Panc1 (cell line): ENCODE results near the gene RIPK1. TPM values are rescaled to one million over a fixed set of nuclear protein-coding genes. Genes with fewer than 3 reads are reported as not detected.

Experiments used
- ATAC-seq: fragments of 200-7000 bp; cut with Tn5 transposase; 2 replicates; pipeline ENCODE4 v1.9.1; 2020; ENCODE audit warnings: mild to moderate bottlenecking, moderate library complexity
- BruUV-seq: library from RNA; stranded (reverse); fragments of 400-500 nt; replicated peaks from 2 replicates; lab custom pipeline; 2021; lab: Mats Ljungman, UMichigan
- CTCF ChIA-PET: fragments of 300-600 bp; sonication (Branson Sonifier 250); formaldehyde crosslinking; loops from one replicate; lab custom pipeline; 2022; ENCODE audit warnings: antibody characterized with exemption; lab: Charles Lee
- POLR2A ChIA-PET: fragments of 300-600 bp; sonication (Branson Sonifier 250); formaldehyde crosslinking; loops from one replicate; lab custom pipeline; 2022; ENCODE audit warnings: antibody characterized with exemption; lab: Charles Lee
- DNase-seq: peaks from one replicate; pipeline ENCODE4 v3.0.0-alpha.2; 2010; ENCODE audit warnings: low read depth, low spot score
- H3K27ac ChIP-seq: 2 replicates; pipeline ENCODE4 v1.5.1; 2011; ENCODE audit warnings: mild to moderate bottlenecking, low read length, inconsistent platforms
- H3K27me3 ChIP-seq: fragments of 200-500 bp; sonication (Bioruptor generic); 2 replicates; pipeline ENCODE4 v1.6.0; 2014; ENCODE audit warnings: low read length, inconsistent platforms; ENCODE audit not compliant: control insufficient read depth, insufficient read depth
- H3K36me3 ChIP-seq: fragments of 200-500 bp; sonication (Bioruptor generic); 2 replicates; pipeline ENCODE4 v1.5.1; 2014; ENCODE audit warnings: inconsistent platforms, mild to moderate bottlenecking, low read length, moderate library complexity; ENCODE audit not compliant: control insufficient read depth, insufficient read depth
- H3K4me1 ChIP-seq: 2 replicates; pipeline ENCODE4 v1.5.1; 2011; ENCODE audit warnings: inconsistent platforms, mild to moderate bottlenecking, low read length, moderate library complexity; ENCODE audit not compliant: control insufficient read depth, insufficient read depth
- H3K4me3 ChIP-seq, 2 experiments: 2 replicates each; pipeline ENCODE4 v1.5.1; 2011 to 2012; ENCODE audit warnings: low read depth in 2 of 2, low read length in 2 of 2, mild to moderate bottlenecking in 2 of 2, inconsistent platforms in 1 of 2, moderate library complexity in 1 of 2
- H3K9me3 ChIP-seq: fragments of 200-500 bp; sonication (Bioruptor generic); 2 replicates; pipeline ENCODE4 v1.5.1; 2014; ENCODE audit warnings: low read depth, mild to moderate bottlenecking, inconsistent platforms, low read length, moderate library complexity; ENCODE audit not compliant: control insufficient read depth, insufficient read depth
- POLR2AphosphoS5 ChIP-seq: IDR thresholded peaks from 2 replicates; pipeline ENCODE4 v1.6.1; 2012; ENCODE audit warnings: mild to moderate bottlenecking, low read depth, low read length, moderate library complexity
- SIN3A ChIP-seq: IDR thresholded peaks from 2 replicates; pipeline ENCODE4 v1.6.1; 2012; ENCODE audit warnings: low read depth, mild to moderate bottlenecking, low read length, moderate library complexity, borderline replicate concordance; ENCODE audit not compliant: insufficient read depth
- TCF7L2 ChIP-seq: IDR thresholded peaks from 2 replicates; pipeline ENCODE4 v1.6.1; 2011; ENCODE audit warnings: mild to moderate bottlenecking, low read depth, low read length, inconsistent platforms
- in situ Hi-C: cut with HindIII; loops from 2 replicates; pipeline ENCODE4 v1.10.0; 2016; ENCODE audit warnings: low sequenced_read_pairs, low pct_unique_long_range_greater_than_20kb
- intact Hi-C: fragments of 100-400 bp; cut with micrococcal nuclease; formaldehyde crosslinking; loops from one replicate; pipeline ENCODE4 v1.10.0; 2022; ENCODE audit not compliant: unreplicated experiment
- total RNA-seq: library from RNA; stranded (reverse); gene quantifications from one replicate; pipeline ENCODE4 v1.2.1, GENCODE V29; 2021; ENCODE audit not compliant: unreplicated experiment
- TF ChIP-seq, protein P1 (sequence below), 2 experiments: IDR thresholded peaks; 2 replicates each; pipeline ENCODE4 v1.6.1; 2011 to 2012; ENCODE audit warnings: low read depth in 2 of 2, control low read depth in 1 of 2, low read length in 1 of 2, mild to moderate bottlenecking in 1 of 2, moderate library complexity in 1 of 2; ENCODE audit not compliant: insufficient read depth in 1 of 2
- TF ChIP-seq, protein P2 (sequence below): fragments of 450-650 bp; IDR thresholded peaks from 2 replicates; pipeline ENCODE4 v1.5.1; 2017; ENCODE audit warnings: mild to moderate bottlenecking

The RIPK1 gene
- total RNA-seq, 1 experiment from 2014 or later: 31.6 TPM

DNA sequence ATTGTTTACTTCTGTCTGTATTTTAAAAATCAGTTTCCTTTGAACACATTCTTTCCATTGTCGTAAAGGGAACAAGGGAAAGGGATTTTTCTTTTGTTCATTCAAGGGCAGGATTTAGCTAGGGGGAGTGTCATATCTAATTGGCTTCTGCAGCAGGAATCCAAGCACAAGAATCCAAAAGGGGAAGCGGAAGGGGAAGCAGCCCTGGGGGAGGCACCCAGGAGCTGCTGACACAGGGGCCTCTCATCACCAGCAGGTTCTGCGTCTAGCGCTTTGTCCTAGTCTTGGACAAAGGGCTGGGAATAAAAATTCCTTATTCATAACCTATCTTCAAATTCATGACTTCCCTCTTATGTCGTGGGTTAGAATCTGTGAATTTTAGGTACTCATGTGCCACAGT, 13.7 kb downstream of the RIPK1 start:
- Histone ChIP-seq H3K27me3 (no peaks in the 10 kb centered on the region), H3K4me1 (no peaks in the 10 kb centered on the region), H3K36me3 (peaks cover 25% of the 10 kb centered on the region), H3K27ac (no peak overlapping the region), H3K4me3 (no peak overlapping the region), H3K9me3 (peaks cover 8% of the 10 kb centered on the region; the same call in 1 of the 2 replicates)
- CTCF ChIA-PET: no interaction called here
- TF ChIP-seq, protein P1, sequence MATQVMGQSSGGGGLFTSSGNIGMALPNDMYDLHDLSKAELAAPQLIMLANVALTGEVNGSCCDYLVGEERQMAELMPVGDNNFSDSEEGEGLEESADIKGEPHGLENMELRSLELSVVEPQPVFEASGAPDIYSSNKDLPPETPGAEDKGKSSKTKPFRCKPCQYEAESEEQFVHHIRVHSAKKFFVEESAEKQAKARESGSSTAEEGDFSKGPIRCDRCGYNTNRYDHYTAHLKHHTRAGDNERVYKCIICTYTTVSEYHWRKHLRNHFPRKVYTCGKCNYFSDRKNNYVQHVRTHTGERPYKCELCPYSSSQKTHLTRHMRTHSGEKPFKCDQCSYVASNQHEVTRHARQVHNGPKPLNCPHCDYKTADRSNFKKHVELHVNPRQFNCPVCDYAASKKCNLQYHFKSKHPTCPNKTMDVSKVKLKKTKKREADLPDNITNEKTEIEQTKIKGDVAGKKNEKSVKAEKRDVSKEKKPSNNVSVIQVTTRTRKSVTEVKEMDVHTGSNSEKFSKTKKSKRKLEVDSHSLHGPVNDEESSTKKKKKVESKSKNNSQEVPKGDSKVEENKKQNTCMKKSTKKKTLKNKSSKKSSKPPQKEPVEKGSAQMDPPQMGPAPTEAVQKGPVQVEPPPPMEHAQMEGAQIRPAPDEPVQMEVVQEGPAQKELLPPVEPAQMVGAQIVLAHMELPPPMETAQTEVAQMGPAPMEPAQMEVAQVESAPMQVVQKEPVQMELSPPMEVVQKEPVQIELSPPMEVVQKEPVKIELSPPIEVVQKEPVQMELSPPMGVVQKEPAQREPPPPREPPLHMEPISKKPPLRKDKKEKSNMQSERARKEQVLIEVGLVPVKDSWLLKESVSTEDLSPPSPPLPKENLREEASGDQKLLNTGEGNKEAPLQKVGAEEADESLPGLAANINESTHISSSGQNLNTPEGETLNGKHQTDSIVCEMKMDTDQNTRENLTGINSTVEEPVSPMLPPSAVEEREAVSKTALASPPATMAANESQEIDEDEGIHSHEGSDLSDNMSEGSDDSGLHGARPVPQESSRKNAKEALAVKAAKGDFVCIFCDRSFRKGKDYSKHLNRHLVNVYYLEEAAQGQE (IDR thresholded peaks at IDR 0.05; ENCODE audit: insufficient read depth in 1 of 2, low read depth in 2 of 2, low read length in 1 of 2): no peak
- TF ChIP-seq TCF7L2 (no peak), POLR2AphosphoS5 (no peak), SIN3A (no peak)
- TF ChIP-seq, protein P2, sequence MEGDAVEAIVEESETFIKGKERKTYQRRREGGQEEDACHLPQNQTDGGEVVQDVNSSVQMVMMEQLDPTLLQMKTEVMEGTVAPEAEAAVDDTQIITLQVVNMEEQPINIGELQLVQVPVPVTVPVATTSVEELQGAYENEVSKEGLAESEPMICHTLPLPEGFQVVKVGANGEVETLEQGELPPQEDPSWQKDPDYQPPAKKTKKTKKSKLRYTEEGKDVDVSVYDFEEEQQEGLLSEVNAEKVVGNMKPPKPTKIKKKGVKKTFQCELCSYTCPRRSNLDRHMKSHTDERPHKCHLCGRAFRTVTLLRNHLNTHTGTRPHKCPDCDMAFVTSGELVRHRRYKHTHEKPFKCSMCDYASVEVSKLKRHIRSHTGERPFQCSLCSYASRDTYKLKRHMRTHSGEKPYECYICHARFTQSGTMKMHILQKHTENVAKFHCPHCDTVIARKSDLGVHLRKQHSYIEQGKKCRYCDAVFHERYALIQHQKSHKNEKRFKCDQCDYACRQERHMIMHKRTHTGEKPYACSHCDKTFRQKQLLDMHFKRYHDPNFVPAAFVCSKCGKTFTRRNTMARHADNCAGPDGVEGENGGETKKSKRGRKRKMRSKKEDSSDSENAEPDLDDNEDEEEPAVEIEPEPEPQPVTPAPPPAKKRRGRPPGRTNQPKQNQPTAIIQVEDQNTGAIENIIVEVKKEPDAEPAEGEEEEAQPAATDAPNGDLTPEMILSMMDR: no peak
- ATAC-seq: no peak
- BruUV-seq: no TSS peak
- in situ Hi-C loops (no loop called here), intact Hi-C loops (no loop called here)
- no peak for DNase-seq
- POLR2A ChIA-PET: no interaction called here

DNA sequence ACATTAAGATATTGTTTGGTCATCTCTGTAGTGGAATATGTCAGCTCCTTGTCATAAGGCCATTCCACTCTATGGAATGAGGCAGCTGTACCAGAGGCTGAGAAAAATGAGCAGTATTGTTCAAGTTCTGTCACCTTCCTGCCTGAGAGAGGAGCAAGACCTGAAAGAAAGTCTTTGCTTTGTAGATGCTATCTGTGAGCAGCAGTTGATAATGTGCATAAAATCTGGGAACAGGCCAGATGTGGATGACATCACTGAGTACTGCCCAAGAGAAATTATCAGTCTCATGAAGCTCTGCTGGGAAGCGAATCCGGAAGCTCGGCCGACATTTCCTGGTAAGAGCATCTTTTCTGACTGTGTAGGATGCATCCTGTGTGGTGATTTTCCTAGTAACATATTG, 16.8 kb downstream of the RIPK1 start:
- H3K27me3 ChIP-seq: no peaks in the 10 kb centered on the region
- H3K4me1 ChIP-seq: no peaks in the 10 kb centered on the region
- DNase-seq (no peak), ATAC-seq (no peak)
- ChIA-PET CTCF (no interaction called here), POLR2A (no interaction called here)
- intact Hi-C loops (no loop called here), in situ Hi-C loops (no loop called here)
- H3K9me3 ChIP-seq: peaks cover 38% of the 10 kb centered on the region
- H3K27ac ChIP-seq: no peak overlapping the region
- no peak for TF ChIP-seq SIN3A
- TF ChIP-seq, protein P1 (IDR thresholded peaks at IDR 0.05; ENCODE audit: insufficient read depth in 1 of 2, low read depth in 2 of 2, low read length in 1 of 2): no peak
- no peak overlapping the region for H3K4me3 ChIP-seq
- BruUV-seq: no TSS peak
- H3K36me3 ChIP-seq: peaks cover 28% of the 10 kb centered on the region
